Endothelial cell (in vitro differentiated cells): ENCODE results near the gene INTS11. TPM values are rescaled to one million over a fixed set of nuclear protein-coding genes. Genes with fewer than 3 reads are reported as not detected.

Experiments
- DNase-seq: peaks from one replicate; pipeline ENCODE4 v3.0.0; 2021; ENCODE audit warnings: low spot score
- H3K27ac Mint-ChIP-seq: one replicate; pipeline ENCODE4 v1.8.0; 2021; ENCODE audit warnings: mixed read lengths, inconsistent platforms; ENCODE audit not compliant: unreplicated experiment
- H3K27me3 Mint-ChIP-seq: one replicate; pipeline ENCODE4 v1.8.0; 2021; ENCODE audit warnings: mild to moderate bottlenecking, moderate library complexity, mixed read lengths, inconsistent platforms; ENCODE audit not compliant: unreplicated experiment
- H3K36me3 Mint-ChIP-seq: one replicate; pipeline ENCODE4 v1.8.0; 2021; ENCODE audit warnings: mild to moderate bottlenecking, low read depth, mixed read lengths, inconsistent platforms; ENCODE audit not compliant: unreplicated experiment
- H3K4me1 Mint-ChIP-seq: one replicate; pipeline ENCODE4 v1.8.0; 2021; ENCODE audit warnings: mild to moderate bottlenecking, mixed read lengths, inconsistent platforms; ENCODE audit not compliant: unreplicated experiment
- H3K4me3 Mint-ChIP-seq: one replicate; pipeline ENCODE4 v1.8.0; 2021; ENCODE audit warnings: mild to moderate bottlenecking, mixed read lengths, inconsistent platforms; ENCODE audit not compliant: unreplicated experiment
- H3K9me3 Mint-ChIP-seq: one replicate; pipeline ENCODE4 v1.8.0; 2021; ENCODE audit warnings: mixed read lengths, inconsistent platforms; ENCODE audit not compliant: unreplicated experiment
- CTCF ChIP-seq: fragments of 200-600 bp; sonication (generic); IDR thresholded peaks from one replicate; pipeline ENCODE4 v1.5.0; 2021; ENCODE audit warnings: antibody characterized with exemption; ENCODE audit not compliant: unreplicated experiment
- total RNA-seq: library from RNA; stranded (reverse); fragmentation: NEBNext Ultra II Directional; extraction: Animal tissue kit (Norgen Biotek cat#: 25700); gene quantifications from one replicate; pipeline ENCODE4 v1.2.1, GENCODE V29; 2021; ENCODE audit not compliant: unreplicated experiment

Gene INTS11
- total RNA-seq, 1 donor from 2014 or later = 104 TPM

- H3K4me1 Mint-ChIP-seq = peaks cover 1% of the 10 kb centered on the region
- peaks cover 14% of the 10 kb centered on the region for H3K27me3 Mint-ChIP-seq
- TF ChIP-seq CTCF = no peak
- no peak for DNase-seq
- no peak within 1 kb of the TSS for H3K27ac Mint-ChIP-seq
- H3K36me3 Mint-ChIP-seq = peaks cover 8% of the 10 kb centered on the region
- H3K9me3 Mint-ChIP-seq = no peaks in the 10 kb centered on the region
- H3K4me3 Mint-ChIP-seq = peak within 1 kb of the TSS; percentile 79
Observed at GRCh38 chr1:1331068-1331965, 6.9 kb upstream of the INTS11 start, which contains the start of gene TAS1R3. TSS of gene TAS1R3 (plus strand) at chr1:1331280. CDS start at chr1:1331346, 66 bp downstream.

GRCh38 chr1:1330366-1331067, 6.1 kb upstream of the INTS11 start:
- peaks cover 7% of the 10 kb centered on the region for H3K4me1 Mint-ChIP-seq
- H3K9me3 Mint-ChIP-seq = no peaks in the 10 kb centered on the region
- H3K36me3 Mint-ChIP-seq = peaks cover 8% of the 10 kb centered on the region
- H3K27me3 Mint-ChIP-seq = peaks cover 18% of the 10 kb centered on the region
- H3K4me3 Mint-ChIP-seq = no peak overlapping the region
- H3K27ac Mint-ChIP-seq = no peak overlapping the region
- TF ChIP-seq CTCF = no peak
- no peak for DNase-seq

- Mint-ChIP-seq H3K27me3 (peaks cover 18% of the 10 kb centered on the region), H3K9me3 (no peaks in the 10 kb centered on the region), H3K27ac (no peak overlapping the region), H3K4me3 (peak overlapping the region; percentile 79), H3K4me1 (peaks cover 7% of the 10 kb centered on the region), H3K36me3 (peaks cover 8% of the 10 kb centered on the region)
- DNase-seq = no peak
- TF ChIP-seq CTCF = no peak
Observed at GRCh38 chr1:1329304-1330210, 5.1 kb upstream of the INTS11 start.

- H3K27me3 Mint-ChIP-seq = peaks cover 19% of the 10 kb centered on the region
- H3K36me3 Mint-ChIP-seq = peaks cover 13% of the 10 kb centered on the region
- no peak for DNase-seq
- H3K4me3 Mint-ChIP-seq = no peak overlapping the region
- no peaks in the 10 kb centered on the region for H3K9me3 Mint-ChIP-seq
- TF ChIP-seq CTCF = no peak
- H3K4me1 Mint-ChIP-seq = peaks cover 12% of the 10 kb centered on the region
- H3K27ac Mint-ChIP-seq = no peak overlapping the region
Observed at GRCh38 chr1:1328254-1328653, 3.8 kb upstream of the INTS11 start.
